Testis (tissue), 2 donors: Measurements from ENCODE around the gene RBMY1F.
"Not testable (repeated sequence)": the region's sequence is repeated elsewhere in the genome, so short reads cannot be mapped to it uniquely, and the experiment has no call there.

Experiments used
- POLR2A ChIP-seq: fragments of 450-650 bp; IDR thresholded peaks from one replicate; pipeline ENCODE4 v1.6.1; 2017; ENCODE audit warnings: antibody characterized with exemption, mild to moderate bottlenecking, moderate library complexity
- TF ChIP-seq, protein P1 (sequence below), 3 experiments: fragments of 450-650 bp in 2 of 3; fragments of 200-600 bp in 1 of 3; sonication (generic) in 1 of 3; IDR thresholded peaks; one replicate each; pipeline ENCODE4 v1.5.1; 2016 to 2019; ENCODE audit warnings: antibody characterized with exemption in 3 of 3, mild to moderate bottlenecking in 2 of 3, moderate library complexity in 1 of 3

DNA sequence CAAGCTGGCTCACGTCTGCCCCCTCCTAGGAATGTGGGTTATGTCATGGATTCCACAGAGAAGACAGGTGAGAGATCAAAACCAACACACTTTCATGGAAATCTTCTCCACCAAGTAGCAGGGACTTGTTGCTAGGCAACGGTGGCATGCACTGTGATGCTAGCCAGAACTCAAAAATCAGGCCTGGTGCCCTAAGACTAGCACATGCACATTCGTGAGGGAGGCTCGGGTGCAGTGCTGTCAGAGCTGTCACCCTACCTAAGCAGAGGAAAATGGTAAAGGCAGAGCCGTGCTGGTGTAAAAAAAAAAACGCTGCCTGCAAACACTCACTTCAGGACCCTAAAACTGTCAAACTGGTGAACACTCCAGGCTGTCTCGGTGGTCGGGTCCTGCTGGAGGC lies 52.2 kb downstream of the RBMY1F start:
- TF ChIP-seq, protein P1, sequence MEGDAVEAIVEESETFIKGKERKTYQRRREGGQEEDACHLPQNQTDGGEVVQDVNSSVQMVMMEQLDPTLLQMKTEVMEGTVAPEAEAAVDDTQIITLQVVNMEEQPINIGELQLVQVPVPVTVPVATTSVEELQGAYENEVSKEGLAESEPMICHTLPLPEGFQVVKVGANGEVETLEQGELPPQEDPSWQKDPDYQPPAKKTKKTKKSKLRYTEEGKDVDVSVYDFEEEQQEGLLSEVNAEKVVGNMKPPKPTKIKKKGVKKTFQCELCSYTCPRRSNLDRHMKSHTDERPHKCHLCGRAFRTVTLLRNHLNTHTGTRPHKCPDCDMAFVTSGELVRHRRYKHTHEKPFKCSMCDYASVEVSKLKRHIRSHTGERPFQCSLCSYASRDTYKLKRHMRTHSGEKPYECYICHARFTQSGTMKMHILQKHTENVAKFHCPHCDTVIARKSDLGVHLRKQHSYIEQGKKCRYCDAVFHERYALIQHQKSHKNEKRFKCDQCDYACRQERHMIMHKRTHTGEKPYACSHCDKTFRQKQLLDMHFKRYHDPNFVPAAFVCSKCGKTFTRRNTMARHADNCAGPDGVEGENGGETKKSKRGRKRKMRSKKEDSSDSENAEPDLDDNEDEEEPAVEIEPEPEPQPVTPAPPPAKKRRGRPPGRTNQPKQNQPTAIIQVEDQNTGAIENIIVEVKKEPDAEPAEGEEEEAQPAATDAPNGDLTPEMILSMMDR (IDR thresholded peaks at IDR 0.05) = not testable (repeated sequence)
- TF ChIP-seq POLR2A = not testable (repeated sequence)
